Measurements from ENCODE around the gene IQGAP3.

DNA sequence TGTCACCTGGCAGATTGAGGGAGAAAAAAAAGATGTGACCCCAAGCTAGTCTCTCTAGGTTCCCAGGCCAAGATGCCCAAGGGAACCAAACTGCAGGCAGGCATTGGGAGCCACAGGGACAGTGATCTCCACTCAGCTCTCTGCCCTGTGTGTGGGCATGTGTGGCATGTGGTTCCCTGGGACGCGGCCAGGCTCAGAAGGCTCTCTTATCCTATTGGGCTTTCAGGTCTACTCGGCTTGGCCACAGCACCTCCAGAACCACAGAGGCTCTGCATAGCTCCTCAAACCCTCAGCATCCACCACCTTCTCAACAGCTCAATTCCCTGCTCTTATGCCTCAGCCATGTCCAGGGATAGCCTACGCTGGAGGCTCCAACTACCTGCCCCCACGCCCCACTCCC, 22.0 kb downstream of the IQGAP3 start:
- TF ChIP-seq TAF1 (IDR thresholded peaks at IDR 0.05; ENCODE audit: low read depth) (no peak), TEAD4 (IDR thresholded peaks at IDR 0.05) (no peak), ZBTB7A (IDR thresholded peaks at IDR 0.05; ENCODE audit: low read depth) (no peak), CREB1 (IDR thresholded peaks at IDR 0.05; ENCODE audit: low read depth) (no peak), RAD21 (IDR thresholded peaks at IDR 0.05; ENCODE audit: low read depth) (no peak), EP300 (IDR thresholded peaks at IDR 0.05; ENCODE audit: borderline replicate concordance) (no peak), NFIC (IDR thresholded peaks at IDR 0.05) (no peak), FOXM1 (IDR thresholded peaks at IDR 0.05; ENCODE audit: borderline replicate concordance, low read depth) (no peak), YY1 (IDR thresholded peaks at IDR 0.05; ENCODE audit: low read depth) (no peak), EGR1 (IDR thresholded peaks at IDR 0.05) (no peak), CEBPB (IDR thresholded peaks at IDR 0.05) (no peak)
- TF ChIP-seq, protein P1, sequence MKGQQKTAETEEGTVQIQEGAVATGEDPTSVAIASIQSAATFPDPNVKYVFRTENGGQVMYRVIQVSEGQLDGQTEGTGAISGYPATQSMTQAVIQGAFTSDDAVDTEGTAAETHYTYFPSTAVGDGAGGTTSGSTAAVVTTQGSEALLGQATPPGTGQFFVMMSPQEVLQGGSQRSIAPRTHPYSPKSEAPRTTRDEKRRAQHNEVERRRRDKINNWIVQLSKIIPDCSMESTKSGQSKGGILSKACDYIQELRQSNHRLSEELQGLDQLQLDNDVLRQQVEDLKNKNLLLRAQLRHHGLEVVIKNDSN (IDR thresholded peaks at IDR 0.05): no peak
- TF ChIP-seq, protein P2, sequence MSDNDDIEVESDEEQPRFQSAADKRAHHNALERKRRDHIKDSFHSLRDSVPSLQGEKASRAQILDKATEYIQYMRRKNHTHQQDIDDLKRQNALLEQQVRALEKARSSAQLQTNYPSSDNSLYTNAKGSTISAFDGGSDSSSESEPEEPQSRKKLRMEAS (IDR thresholded peaks at IDR 0.05): no peak
- TF ChIP-seq, protein P3, sequence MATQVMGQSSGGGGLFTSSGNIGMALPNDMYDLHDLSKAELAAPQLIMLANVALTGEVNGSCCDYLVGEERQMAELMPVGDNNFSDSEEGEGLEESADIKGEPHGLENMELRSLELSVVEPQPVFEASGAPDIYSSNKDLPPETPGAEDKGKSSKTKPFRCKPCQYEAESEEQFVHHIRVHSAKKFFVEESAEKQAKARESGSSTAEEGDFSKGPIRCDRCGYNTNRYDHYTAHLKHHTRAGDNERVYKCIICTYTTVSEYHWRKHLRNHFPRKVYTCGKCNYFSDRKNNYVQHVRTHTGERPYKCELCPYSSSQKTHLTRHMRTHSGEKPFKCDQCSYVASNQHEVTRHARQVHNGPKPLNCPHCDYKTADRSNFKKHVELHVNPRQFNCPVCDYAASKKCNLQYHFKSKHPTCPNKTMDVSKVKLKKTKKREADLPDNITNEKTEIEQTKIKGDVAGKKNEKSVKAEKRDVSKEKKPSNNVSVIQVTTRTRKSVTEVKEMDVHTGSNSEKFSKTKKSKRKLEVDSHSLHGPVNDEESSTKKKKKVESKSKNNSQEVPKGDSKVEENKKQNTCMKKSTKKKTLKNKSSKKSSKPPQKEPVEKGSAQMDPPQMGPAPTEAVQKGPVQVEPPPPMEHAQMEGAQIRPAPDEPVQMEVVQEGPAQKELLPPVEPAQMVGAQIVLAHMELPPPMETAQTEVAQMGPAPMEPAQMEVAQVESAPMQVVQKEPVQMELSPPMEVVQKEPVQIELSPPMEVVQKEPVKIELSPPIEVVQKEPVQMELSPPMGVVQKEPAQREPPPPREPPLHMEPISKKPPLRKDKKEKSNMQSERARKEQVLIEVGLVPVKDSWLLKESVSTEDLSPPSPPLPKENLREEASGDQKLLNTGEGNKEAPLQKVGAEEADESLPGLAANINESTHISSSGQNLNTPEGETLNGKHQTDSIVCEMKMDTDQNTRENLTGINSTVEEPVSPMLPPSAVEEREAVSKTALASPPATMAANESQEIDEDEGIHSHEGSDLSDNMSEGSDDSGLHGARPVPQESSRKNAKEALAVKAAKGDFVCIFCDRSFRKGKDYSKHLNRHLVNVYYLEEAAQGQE (IDR thresholded peaks at IDR 0.05; ENCODE audit: low read depth): no peak

Data from Ishikawa (cell line).